Activated naive CD8-positive, alpha-beta T cell (primary cell): ENCODE measurements around the gene GALNT9.

Source experiments
- H3K27ac Mint-ChIP-seq: one replicate; pipeline ENCODE4 v1.8.0; 2021; ENCODE audit warnings: mixed read lengths
- H3K27me3 Mint-ChIP-seq: one replicate; pipeline ENCODE4 v1.8.0; 2021; ENCODE audit warnings: mixed read lengths
- H3K36me3 Mint-ChIP-seq: one replicate; pipeline ENCODE4 v1.8.0; 2021; ENCODE audit warnings: mixed read lengths
- H3K4me1 Mint-ChIP-seq: one replicate; pipeline ENCODE4 v1.8.0; 2021; ENCODE audit warnings: low read depth, mixed read lengths
- H3K4me3 Mint-ChIP-seq: one replicate; pipeline ENCODE4 v1.8.0; 2021; ENCODE audit warnings: mild to moderate bottlenecking, mixed read lengths
- H3K9me3 Mint-ChIP-seq: one replicate; pipeline ENCODE4 v1.8.0; 2021; ENCODE audit warnings: low read depth, mixed read lengths

Gene GALNT9

DNA sequence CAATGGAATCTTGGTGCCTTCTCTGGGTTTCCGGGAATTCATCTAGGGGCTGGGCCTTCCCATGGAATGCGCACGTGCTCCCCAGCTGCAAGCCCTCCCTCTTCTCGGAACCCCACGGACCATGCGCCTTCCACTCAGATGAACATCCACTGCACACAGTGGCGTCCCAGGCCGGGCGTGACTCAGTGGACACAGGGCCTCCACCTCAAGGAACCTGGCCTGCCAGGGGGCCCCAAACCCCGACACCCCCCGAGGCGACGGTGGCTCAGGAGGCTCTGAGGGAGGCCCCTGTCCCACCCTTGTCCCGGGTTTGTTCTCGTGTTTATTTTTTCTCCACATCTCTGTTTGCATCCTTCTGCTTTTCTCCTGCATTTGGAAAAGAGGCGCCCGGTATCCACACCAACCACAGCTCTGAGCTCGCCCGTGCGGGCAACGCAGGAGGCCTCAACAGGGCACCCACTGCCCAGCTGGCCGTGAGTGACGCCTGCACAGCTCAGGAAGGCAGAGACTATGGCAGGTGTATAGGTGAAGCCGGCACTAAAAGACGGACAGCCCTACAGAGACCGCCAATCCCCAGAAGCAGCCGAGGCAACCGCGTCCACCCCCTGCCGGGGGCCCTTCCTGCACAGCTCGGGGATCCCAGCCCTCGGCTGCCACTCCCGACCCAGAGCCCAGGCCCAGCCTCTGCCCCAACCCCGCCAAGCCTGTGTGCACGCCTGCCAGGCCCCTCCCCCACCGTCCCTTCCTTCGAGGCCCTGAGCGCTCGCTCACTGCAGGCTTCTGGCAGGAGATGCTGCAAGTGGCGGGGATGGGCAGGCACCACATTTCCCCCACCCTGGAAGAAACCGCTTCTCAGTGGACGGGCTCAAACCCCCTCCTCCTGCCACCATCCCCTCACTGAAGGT lies 23.8 kb upstream of the GALNT9 start:
- H3K4me3 Mint-ChIP-seq, result no peak overlapping the region
- no peaks in the 10 kb centered on the region for H3K27me3 Mint-ChIP-seq
- no peak overlapping the region for H3K27ac Mint-ChIP-seq
- no peaks in the 10 kb centered on the region for H3K36me3 Mint-ChIP-seq
- no peaks in the 10 kb centered on the region for H3K9me3 Mint-ChIP-seq
- no peaks in the 10 kb centered on the region for H3K4me1 Mint-ChIP-seq

DNA sequence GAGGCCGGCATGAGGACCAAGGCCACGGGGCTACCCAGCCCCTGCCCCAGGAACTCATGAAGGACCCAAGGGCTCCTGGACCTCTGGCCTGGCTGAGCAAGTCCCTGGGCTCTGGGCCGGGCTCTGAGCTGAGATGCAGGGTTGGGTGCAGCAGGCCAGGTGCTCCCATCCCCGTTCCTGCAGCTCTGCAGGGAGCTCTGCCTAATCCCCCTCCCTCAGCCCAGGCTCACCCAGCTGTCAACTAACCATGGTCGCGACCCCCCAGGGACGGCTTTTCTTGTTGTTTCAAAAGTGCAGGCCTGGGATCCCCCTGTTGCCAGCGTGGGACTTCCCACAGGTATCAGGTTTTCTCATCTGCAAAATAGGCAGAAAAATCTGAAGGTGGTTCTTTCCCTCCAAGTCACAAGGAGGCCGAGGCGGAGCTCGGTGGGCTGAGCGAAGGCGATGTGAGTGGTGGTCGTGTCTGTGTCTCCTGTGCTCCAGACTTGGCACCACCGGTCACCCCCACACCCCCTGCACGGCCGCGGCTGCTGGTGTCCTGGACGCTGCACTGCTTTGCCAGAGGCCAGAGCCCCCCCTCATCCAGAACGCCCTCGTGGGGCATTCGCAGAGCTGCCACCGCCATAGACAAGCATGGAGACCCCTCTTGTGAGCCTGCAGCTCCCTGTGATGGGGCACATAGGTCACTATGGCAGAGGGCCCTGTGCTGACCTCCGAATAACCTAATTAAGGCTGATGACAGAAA lies 22.5 kb upstream of the GALNT9 start:
- Mint-ChIP-seq H3K27ac (no peak overlapping the region), H3K4me1 (no peaks in the 10 kb centered on the region), H3K4me3 (no peak overlapping the region), H3K9me3 (no peaks in the 10 kb centered on the region), H3K27me3 (no peaks in the 10 kb centered on the region), H3K36me3 (no peaks in the 10 kb centered on the region)

DNA sequence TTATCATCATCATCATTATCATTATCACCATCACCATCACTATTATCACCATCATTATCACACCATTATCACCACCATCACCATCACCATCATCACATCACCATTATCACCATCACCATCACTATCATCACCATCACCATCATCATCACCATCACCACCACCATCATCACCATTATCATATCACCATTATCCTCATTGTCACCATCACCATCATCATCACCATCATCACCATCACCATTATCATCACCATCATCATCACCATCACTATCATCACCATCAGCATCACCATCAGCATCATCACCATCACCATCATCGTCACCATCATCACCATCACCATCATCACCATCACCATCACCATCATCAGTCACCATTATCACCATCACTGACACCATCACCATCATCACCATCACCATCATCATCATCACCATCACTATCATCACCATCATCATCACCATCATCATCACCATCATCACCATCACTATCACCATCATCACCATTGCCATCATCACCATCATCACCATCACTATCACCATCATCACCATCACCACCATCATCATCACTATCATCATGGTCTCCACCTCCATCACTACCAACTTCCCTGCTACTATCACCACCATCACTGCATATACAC lies 20.2 kb upstream of the GALNT9 start:
- Mint-ChIP-seq H3K27ac (no peak overlapping the region), H3K9me3 (no peaks in the 10 kb centered on the region), H3K4me3 (no peak overlapping the region), H3K27me3 (peaks cover 5% of the 10 kb centered on the region), H3K4me1 (no peaks in the 10 kb centered on the region), H3K36me3 (no peaks in the 10 kb centered on the region)

DNA sequence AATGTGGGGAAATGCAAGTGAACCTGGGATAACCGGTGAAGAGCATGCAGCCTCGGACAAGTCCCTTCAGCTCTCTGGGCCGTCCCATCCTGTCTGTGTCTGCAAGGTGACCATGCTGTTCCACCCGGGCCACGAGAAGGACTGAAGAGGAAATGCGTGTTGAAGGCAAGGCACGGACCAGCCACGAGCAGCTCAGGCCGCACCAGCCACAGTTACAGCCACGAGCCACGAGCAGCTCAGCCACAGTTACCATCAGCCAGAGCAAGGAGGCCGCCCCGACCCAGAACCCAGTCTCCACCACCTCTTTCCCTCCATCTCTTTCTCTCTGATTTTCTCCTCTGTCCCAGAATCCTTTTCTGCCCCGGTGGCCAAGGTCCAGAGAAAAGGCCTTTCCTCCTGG lies 18.8 kb upstream of the GALNT9 start:
- Mint-ChIP-seq H3K36me3 (no peaks in the 10 kb centered on the region), H3K27me3 (peaks cover 6% of the 10 kb centered on the region), H3K27ac (no peak overlapping the region), H3K9me3 (no peaks in the 10 kb centered on the region), H3K4me3 (no peak overlapping the region), H3K4me1 (peaks cover 4% of the 10 kb centered on the region)

DNA sequence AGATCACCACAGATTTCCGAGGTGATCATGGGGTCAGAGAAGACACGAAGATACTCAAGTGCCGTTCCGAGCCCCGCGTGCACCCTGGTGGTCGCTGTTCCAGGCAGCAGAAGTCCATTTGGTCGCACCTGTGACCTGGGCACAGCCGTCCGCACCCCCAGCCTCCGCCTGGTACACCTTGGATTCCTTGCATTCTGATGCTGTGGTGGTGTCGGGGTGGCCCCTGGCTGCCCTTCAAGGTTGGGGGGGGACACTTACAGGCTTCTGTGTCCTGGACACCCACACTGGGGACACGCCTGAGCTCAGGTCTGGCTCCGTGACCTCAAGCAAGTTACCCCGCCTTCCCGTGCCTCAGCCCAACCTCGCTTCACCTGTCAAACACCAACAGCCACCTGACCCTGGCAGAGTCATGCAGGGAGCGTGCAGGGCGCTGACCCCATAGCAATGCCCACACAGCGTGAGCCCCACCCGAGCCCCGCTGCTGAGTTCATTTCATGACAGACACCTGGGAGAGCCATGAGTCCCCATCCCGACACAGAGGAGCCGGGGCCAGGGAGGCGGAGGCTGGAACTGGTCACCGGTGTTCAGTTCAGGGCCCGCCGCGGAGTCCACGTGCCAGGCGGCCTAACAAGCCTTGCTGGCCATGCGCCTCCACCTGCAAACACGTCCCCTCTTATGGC lies 17.9 kb upstream of the GALNT9 start:
- Mint-ChIP-seq H3K4me1 (peaks cover 12% of the 10 kb centered on the region), H3K9me3 (no peaks in the 10 kb centered on the region), H3K27ac (no peak overlapping the region), H3K36me3 (no peaks in the 10 kb centered on the region), H3K4me3 (no peak overlapping the region), H3K27me3 (peaks cover 8% of the 10 kb centered on the region)

DNA sequence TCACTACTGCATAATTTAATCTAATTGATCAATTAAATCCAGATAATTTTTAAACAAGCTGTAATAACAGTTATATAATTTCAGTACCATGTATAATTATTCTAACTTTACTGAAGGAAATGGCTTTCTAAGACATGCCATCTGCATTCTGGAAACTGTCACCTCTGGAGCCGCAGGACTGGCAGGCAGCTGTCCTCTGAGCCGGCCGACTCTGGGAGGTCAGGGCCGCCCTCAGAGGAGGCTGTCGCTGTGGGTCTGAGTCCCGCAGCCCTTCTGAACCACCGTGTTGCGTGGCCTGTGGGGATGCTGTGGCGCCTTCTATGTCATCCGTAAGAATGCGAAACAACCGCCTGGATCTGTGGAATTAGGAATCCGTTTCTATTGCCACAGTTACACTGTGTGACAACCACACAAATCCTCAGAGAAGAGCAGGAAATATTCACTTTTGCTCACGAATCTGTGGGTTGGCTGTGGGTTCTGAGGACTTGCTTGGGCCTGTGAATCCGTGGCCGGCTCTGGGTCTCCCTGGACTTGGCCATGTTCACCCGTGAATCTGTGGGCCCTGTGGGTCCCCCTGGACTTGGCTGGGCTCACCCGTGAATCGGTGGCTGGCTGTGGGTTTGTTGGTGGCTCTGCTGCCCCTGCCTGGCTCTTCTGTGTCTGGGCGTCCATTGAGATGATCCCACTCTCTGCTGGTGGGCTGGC lies 17.2 kb upstream of the GALNT9 start:
- Mint-ChIP-seq H3K4me3 (no peak overlapping the region), H3K27me3 (peaks cover 8% of the 10 kb centered on the region), H3K36me3 (no peaks in the 10 kb centered on the region), H3K4me1 (peaks cover 12% of the 10 kb centered on the region), H3K27ac (no peak overlapping the region), H3K9me3 (no peaks in the 10 kb centered on the region)

DNA sequence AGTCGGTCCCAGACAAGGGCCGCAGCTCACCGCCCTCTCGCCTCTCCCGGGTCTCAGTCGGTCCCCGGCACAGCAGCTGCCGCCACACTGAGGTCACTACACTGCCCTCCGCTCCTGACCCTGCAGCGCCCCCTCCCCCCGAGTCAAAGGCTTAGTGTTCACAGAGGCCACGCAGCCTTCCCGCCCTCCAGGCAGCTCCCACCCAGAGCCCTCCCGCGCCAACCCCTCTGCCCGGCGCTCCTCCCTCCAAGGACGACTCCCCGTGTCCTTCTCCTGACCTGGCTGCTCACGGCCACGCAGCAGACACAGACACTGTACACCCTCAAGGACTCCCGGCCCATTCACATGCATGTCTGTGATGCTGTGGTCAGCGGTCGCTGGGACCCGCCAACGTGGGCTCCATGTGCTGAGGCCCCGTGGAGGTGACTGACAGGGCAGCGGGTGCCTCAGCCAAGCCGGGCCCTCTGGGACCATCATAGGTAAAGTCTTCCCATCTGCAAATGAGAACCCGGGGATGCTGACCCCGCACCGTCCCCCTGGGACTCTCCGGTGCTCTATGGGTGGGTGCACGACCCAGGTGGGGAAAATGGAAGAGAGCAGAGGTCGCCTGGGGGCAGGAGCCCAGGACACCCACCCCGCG lies 16.3 kb upstream of the GALNT9 start:
- Mint-ChIP-seq H3K27me3 (peaks cover 10% of the 10 kb centered on the region), H3K27ac (no peak overlapping the region)

DNA sequence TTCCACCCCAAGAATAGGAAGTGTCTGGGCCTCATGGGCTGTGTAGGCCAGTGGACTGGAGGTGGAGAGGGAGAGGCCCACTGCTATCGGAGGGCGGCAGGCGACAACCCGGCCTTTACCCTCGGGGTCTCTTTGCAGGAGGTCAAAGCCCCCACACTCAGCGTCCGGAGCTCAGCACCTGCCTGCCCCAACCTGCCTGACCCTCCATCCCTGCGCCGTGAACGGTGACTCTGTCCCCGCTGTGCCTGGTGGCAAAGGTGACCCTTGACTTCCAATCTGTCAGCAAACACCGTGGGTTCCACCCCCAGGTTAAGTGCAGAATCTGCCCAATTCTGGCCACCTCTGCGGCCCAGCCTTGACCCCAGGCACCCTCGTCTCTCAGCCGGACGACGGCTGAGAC lies 15.7 kb upstream of the GALNT9 start:
- H3K27me3 Mint-ChIP-seq, result peaks cover 10% of the 10 kb centered on the region
- no peak overlapping the region for H3K27ac Mint-ChIP-seq

More for the DNA sequence above, 16.3 kb upstream of the GALNT9 start:
- H3K9me3 Mint-ChIP-seq, result no peaks in the 10 kb centered on the region
- H3K36me3 Mint-ChIP-seq, result no peaks in the 10 kb centered on the region
- no peak overlapping the region for H3K4me3 Mint-ChIP-seq
- H3K4me1 Mint-ChIP-seq, result peaks cover 12% of the 10 kb centered on the region

DNA sequence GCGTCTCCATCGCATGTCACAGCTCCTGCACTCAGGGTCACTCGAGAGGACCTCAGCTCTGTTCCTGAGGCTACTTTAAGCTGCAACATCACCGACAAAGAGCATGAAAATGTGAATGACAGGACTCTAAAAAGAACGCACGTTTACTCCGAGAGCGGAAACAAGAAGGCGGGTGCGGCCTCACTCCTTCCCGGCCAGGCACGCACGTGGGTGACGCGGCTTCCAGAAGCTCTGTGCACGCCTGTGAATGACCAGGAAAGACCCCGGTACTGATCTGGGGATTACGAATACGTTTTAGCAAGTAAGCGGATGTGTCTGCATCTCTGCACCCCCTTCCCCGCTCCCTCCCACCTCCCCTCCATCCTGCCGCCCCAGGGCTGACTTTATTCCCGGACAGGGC lies 15.2 kb upstream of the GALNT9 start:
- H3K4me1 Mint-ChIP-seq, result peaks cover 12% of the 10 kb centered on the region
- H3K9me3 Mint-ChIP-seq, result no peaks in the 10 kb centered on the region
- no peak overlapping the region for H3K27ac Mint-ChIP-seq
- no peak overlapping the region for H3K4me3 Mint-ChIP-seq
- H3K36me3 Mint-ChIP-seq, result no peaks in the 10 kb centered on the region
- peaks cover 10% of the 10 kb centered on the region for H3K27me3 Mint-ChIP-seq

More for the DNA sequence above, 15.7 kb upstream of the GALNT9 start:
- Mint-ChIP-seq H3K4me3 (no peak overlapping the region), H3K9me3 (no peaks in the 10 kb centered on the region), H3K36me3 (no peaks in the 10 kb centered on the region), H3K4me1 (peaks cover 12% of the 10 kb centered on the region)

DNA sequence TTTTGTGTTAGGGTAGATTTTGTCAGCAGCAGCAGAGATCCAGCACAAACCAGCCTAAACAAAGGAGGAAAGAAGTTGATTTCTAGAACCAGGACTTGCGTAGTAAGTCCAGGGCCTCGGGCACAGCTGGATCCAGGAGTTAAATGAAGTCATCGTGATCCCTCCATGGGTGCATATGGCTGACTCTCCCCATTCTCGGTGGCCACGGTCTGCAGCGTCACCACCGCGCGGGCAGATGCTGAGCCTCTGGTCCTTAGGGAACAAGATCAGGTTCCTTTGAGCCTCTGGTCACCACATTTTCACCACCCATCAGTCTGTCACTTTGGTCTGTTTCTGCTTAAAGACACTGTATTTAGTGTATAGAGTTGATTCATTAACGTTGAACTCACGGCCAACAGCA lies 14.8 kb upstream of the GALNT9 start:
- no peak overlapping the region for H3K27ac Mint-ChIP-seq
- peaks cover 12% of the 10 kb centered on the region for H3K4me1 Mint-ChIP-seq
- H3K36me3 Mint-ChIP-seq, result no peaks in the 10 kb centered on the region
- H3K9me3 Mint-ChIP-seq, result no peaks in the 10 kb centered on the region
- H3K27me3 Mint-ChIP-seq, result peaks cover 10% of the 10 kb centered on the region
- no peak overlapping the region for H3K4me3 Mint-ChIP-seq

DNA sequence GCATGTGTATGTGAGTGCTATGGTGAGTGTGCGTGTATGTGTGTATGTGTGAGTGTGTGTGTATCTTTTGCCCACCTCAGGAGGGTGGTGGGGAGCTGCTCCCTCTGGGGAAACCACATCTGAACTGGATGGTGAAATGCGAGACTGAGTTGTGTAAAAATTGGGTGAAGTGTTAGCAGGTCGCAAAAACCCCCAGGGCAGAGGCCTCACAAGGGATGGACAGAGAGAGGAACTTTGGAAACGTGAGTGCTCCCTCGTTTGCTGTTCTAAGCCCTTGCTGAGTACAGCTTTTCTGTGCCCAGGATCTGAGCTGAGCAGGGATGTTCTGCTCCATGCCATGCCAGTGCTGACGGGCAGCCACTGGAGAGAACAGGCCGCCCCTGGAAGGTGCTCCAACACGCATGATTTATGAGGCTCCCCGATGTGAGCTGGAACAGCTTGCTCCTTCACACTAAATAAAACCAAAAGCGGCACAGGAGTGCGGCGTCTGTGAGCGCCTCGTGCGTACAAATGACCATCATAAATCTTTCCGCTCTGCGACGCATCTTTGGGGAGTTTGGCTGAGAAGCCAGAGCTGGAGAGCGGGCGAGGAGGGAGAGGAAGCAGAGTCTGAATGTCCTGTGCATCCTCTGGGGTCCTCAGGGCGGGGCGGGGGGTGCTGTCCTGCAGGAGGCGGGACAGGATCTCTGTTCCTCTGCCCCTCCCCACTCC lies 14.1 kb upstream of the GALNT9 start:
- Mint-ChIP-seq H3K27me3 (peaks cover 10% of the 10 kb centered on the region), H3K4me3 (no peak overlapping the region), H3K4me1 (peaks cover 12% of the 10 kb centered on the region), H3K27ac (no peak overlapping the region), H3K36me3 (no peaks in the 10 kb centered on the region), H3K9me3 (no peaks in the 10 kb centered on the region)

DNA sequence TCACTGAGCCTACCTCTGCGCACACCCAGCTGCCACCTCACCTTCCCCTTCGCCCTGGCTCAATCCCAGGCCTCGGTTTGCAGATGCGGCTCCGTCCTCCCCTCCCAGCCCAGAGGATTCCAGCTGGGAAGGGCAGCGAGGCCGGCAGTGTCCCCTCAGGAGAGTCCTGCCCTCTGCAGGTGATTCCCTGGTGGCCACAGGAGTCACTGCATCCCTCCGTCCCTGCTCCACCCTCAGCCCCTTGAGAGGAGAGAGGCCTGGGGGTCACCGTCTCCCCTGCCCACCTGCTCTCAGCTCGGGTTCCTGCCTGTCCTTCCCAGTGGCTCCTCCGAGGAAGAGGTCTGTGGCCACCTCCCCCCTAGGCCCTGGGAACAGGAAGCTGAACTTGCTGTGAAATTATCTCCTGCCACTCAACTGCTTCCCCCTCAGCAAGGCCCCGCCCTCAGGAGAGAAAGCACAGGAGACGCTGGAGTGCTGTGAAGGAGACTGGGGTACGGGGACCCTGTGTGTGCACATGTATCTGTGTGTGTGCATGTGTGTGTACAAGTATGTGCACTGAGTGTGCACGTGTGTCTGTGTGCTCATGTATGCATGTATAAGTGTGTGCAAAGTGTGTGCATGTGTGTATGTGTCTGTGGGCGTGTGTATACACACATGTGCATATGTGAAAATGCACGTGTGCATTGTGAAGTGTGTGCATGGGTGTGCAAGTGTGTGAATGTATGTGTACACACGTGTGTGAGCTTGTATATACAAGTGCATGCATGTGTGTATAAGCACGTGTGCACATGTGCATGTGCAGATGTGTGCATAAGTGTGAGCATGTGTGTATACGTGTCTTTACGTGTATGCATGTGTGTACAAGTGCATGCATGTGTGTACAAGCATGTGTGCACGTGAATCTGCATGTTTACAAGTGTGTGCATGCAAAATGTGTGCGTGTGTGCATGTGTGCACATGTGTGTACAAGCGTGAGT lies 13.2 kb upstream of the GALNT9 start:
- no peaks in the 10 kb centered on the region for H3K9me3 Mint-ChIP-seq

More for the DNA sequence above, 13.2 kb upstream of the GALNT9 start:
- H3K36me3 Mint-ChIP-seq, result no peaks in the 10 kb centered on the region
- H3K4me1 Mint-ChIP-seq, result peaks cover 12% of the 10 kb centered on the region
- peaks cover 12% of the 10 kb centered on the region for H3K27me3 Mint-ChIP-seq
- no peak overlapping the region for H3K27ac Mint-ChIP-seq
- H3K4me3 Mint-ChIP-seq, result no peak overlapping the region
